ENCODE data around the gene YAE1. TPM values are rescaled to one million over a fixed set of nuclear protein-coding genes. Genes with fewer than 3 reads are reported as not detected.

YAE1 gene
- total and polyA plus RNA-seq, 2 experiments from 2014 or later: 30.5 to 107 TPM

DNA sequence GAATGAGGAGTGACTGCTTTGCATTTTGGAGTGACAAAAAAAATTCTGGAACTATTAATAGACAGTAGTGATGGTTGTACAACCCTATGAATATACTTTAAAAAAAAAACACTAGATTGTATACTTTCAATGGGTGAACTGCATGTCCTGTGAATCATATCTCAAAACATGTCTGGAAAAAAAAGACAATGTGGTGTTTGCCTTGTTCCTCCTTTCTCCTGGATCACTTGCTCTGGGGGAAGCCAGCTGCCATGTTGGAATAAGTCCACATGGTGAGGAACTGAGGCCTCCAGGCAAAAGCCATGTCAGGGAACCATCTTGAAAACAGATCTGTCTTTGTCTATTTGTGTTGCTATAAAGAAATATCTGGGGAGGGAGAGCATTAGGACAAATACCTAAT, 39.5 kb upstream of the YAE1 start (continued):
- TF ChIP-seq, protein P1, sequence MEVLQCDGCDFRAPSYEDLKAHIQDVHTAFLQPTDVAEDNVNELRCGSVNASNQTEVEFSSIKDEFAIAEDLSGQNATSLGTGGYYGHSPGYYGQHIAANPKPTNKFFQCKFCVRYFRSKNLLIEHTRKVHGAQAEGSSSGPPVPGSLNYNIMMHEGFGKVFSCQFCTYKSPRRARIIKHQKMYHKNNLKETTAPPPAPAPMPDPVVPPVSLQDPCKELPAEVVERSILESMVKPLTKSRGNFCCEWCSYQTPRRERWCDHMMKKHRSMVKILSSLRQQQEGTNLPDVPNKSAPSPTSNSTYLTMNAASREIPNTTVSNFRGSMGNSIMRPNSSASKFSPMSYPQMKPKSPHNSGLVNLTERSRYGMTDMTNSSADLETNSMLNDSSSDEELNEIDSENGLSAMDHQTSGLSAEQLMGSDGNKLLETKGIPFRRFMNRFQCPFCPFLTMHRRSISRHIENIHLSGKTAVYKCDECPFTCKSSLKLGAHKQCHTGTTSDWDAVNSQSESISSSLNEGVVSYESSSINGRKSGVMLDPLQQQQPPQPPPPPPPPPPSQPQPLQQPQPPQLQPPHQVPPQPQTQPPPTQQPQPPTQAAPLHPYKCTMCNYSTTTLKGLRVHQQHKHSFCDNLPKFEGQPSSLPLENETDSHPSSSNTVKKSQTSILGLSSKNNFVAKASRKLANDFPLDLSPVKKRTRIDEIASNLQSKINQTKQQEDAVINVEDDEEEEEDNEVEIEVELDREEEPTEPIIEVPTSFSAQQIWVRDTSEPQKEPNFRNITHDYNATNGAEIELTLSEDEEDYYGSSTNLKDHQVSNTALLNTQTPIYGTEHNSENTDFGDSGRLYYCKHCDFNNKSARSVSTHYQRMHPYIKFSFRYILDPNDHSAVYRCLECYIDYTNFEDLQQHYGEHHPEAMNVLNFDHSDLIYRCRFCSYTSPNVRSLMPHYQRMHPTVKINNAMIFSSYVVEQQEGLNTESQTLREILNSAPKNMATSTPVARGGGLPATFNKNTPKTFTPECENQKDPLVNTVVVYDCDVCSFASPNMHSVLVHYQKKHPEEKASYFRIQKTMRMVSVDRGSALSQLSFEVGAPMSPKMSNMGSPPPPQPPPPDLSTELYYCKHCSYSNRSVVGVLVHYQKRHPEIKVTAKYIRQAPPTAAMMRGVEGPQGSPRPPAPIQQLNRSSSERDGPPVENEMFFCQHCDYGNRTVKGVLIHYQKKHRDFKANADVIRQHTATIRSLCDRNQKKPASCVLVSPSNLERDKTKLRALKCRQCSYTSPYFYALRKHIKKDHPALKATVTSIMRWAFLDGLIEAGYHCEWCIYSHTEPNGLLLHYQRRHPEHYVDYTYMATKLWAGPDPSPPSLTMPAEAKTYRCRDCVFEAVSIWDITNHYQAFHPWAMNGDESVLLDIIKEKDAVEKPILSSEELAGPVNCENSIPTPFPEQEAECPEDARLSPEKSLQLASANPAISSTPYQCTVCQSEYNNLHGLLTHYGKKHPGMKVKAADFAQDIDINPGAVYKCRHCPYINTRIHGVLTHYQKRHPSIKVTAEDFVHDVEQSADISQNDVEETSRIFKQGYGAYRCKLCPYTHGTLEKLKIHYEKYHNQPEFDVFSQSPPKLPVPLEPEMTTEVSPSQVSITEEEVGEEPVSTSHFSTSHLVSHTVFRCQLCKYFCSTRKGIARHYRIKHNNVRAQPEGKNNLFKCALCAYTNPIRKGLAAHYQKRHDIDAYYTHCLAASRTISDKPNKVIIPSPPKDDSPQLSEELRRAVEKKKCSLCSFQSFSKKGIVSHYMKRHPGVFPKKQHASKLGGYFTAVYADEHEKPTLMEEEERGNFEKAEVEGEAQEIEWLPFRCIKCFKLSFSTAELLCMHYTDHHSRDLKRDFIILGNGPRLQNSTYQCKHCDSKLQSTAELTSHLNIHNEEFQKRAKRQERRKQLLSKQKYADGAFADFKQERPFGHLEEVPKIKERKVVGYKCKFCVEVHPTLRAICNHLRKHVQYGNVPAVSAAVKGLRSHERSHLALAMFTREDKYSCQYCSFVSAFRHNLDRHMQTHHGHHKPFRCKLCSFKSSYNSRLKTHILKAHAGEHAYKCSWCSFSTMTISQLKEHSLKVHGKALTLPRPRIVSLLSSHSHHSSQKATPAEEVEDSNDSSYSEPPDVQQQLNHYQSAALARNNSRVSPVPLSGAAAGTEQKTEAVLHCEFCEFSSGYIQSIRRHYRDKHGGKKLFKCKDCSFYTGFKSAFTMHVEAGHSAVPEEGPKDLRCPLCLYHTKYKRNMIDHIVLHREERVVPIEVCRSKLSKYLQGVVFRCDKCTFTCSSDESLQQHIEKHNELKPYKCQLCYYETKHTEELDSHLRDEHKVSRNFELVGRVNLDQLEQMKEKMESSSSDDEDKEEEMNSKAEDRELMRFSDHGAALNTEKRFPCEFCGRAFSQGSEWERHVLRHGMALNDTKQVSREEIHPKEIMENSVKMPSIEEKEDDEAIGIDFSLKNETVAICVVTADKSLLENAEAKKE (CRISPR knock-in tag; IDR thresholded peaks at IDR 0.05): no peak
- no peak for TF ChIP-seq CREB1 (CRISPR knock-in tag; IDR thresholded peaks at IDR 0.05; ENCODE audit: low read depth)
- TF ChIP-seq, protein P2, sequence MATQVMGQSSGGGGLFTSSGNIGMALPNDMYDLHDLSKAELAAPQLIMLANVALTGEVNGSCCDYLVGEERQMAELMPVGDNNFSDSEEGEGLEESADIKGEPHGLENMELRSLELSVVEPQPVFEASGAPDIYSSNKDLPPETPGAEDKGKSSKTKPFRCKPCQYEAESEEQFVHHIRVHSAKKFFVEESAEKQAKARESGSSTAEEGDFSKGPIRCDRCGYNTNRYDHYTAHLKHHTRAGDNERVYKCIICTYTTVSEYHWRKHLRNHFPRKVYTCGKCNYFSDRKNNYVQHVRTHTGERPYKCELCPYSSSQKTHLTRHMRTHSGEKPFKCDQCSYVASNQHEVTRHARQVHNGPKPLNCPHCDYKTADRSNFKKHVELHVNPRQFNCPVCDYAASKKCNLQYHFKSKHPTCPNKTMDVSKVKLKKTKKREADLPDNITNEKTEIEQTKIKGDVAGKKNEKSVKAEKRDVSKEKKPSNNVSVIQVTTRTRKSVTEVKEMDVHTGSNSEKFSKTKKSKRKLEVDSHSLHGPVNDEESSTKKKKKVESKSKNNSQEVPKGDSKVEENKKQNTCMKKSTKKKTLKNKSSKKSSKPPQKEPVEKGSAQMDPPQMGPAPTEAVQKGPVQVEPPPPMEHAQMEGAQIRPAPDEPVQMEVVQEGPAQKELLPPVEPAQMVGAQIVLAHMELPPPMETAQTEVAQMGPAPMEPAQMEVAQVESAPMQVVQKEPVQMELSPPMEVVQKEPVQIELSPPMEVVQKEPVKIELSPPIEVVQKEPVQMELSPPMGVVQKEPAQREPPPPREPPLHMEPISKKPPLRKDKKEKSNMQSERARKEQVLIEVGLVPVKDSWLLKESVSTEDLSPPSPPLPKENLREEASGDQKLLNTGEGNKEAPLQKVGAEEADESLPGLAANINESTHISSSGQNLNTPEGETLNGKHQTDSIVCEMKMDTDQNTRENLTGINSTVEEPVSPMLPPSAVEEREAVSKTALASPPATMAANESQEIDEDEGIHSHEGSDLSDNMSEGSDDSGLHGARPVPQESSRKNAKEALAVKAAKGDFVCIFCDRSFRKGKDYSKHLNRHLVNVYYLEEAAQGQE (IDR thresholded peaks at IDR 0.05; ENCODE audit: unreplicated experiment): no peak
- TF ChIP-seq STAT1 (IDR thresholded peaks at IDR 0.05; ENCODE audit: unreplicated experiment): no peak

DNA sequence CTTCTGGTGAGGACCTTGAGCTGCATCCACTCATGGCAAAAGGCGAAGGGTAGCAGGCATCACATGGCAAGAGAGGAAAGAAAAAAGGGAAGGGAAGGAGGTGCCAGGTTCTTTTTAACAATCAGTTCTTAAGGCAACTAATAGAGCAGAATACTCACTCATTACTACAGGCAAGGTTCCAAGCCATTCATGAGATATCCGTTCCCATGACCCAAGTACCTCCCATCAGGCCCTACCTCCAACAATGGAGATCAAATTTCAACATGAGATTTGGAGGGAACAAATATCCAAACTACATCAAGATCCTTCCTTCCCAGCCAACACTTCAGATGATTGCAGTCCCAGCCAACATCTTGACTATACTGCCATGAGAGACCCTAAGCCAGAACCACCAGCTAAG, 38.9 kb upstream of the YAE1 start:
- Histone ChIP-seq H3K36me3 (ENCODE audit: insufficient read depth) (no peaks in the 10 kb centered on the region), H3F3A (replicated peaks; ENCODE audit: low read depth) (no peaks in the 10 kb centered on the region), H2AFZ (no peak overlapping the region), H3K9me2 (ENCODE audit: insufficient read depth) (no peaks in the 10 kb centered on the region), H3K27ac (ENCODE audit: low read depth) (no peak overlapping the region), H3K4me3 (no peak overlapping the region), H4K20me1 (replicated peaks; ENCODE audit: insufficient read depth) (no peaks in the 10 kb centered on the region), H3K4me1 (ENCODE audit: insufficient read depth) (no peaks in the 10 kb centered on the region; the same call in 1 of the 2 replicates), H3K79me2 (replicated peaks; ENCODE audit: insufficient read depth) (no peaks in the 10 kb centered on the region), H3K4me2 (no peak overlapping the region), H3K27me3 (ENCODE audit: insufficient read depth) (no peaks in the 10 kb centered on the region)
- Mint-ChIP-seq H3K4me1 (peaks cover 15% of the 10 kb centered on the region), H3K36me3 (ENCODE audit: low read depth) (no peaks in the 10 kb centered on the region), H3K27me3 (ENCODE audit: insufficient read depth, low read depth, poor library complexity) (peaks cover 5% of the 10 kb centered on the region), H3K27ac (no peak overlapping the region), H3K4me3 (no peak overlapping the region), H3K9me3 (no peaks in the 10 kb centered on the region; the same call in 2 of the 3 replicates)
- ATAC-seq (no peak), DNase-seq (ENCODE audit: low spot score) (no peak)
- TF ChIP-seq CREB1 (CRISPR knock-in tag; IDR thresholded peaks at IDR 0.05; ENCODE audit: low read depth) (no peak), NANOG (IDR thresholded peaks at IDR 0.05; ENCODE audit: borderline replicate concordance) (no peak), STAT1 (IDR thresholded peaks at IDR 0.05; ENCODE audit: unreplicated experiment) (no peak), ZNF331 (CRISPR knock-in tag; IDR thresholded peaks at IDR 0.05; ENCODE audit: low read depth) (no peak), CTCF (conservative IDR thresholded peaks at IDR 0.05; ENCODE audit: low read depth in 2 of 2) (no peak)

Measured in GM23338 (cell line).